ENCODE data around the gene ZER1.

DNA sequence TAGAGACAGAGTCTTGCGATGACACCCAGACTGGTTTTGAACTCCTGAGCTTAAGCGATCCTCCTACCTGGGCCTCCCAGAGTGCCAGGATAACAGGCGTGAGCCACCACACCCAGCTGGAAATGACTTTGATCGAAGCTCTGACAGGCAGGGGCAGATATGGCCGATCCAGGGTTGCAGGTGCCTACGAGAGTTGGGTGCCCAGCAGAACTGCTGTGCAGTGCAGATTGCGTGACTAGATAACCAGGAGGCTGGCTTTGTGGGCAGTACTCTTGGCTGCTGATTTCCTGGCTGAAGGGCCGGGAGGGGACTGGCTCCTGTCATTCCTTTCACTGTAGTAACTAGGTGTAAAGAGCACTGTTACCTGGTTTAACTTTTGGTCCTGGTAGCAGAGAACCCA, 27.2 kb upstream of the ZER1 start:
- TF ChIP-seq, protein P1, sequence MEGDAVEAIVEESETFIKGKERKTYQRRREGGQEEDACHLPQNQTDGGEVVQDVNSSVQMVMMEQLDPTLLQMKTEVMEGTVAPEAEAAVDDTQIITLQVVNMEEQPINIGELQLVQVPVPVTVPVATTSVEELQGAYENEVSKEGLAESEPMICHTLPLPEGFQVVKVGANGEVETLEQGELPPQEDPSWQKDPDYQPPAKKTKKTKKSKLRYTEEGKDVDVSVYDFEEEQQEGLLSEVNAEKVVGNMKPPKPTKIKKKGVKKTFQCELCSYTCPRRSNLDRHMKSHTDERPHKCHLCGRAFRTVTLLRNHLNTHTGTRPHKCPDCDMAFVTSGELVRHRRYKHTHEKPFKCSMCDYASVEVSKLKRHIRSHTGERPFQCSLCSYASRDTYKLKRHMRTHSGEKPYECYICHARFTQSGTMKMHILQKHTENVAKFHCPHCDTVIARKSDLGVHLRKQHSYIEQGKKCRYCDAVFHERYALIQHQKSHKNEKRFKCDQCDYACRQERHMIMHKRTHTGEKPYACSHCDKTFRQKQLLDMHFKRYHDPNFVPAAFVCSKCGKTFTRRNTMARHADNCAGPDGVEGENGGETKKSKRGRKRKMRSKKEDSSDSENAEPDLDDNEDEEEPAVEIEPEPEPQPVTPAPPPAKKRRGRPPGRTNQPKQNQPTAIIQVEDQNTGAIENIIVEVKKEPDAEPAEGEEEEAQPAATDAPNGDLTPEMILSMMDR (IDR thresholded peaks at IDR 0.05; ENCODE audit: low read length): no peak
- no peak for TF ChIP-seq EZH2 (optimal IDR thresholded peaks at IDR 0.05; ENCODE audit: low read depth, low read length)
